Calu3 (cell line): ENCODE measurements around the gene CCDC102A. TPM values are rescaled to one million over a fixed set of nuclear protein-coding genes. Genes with fewer than 3 reads are reported as not detected.

Experiments
- BruUV-seq: library from RNA; stranded (reverse); fragments of 400-500 nt; replicated peaks from 2 replicates; lab custom pipeline; 2021; lab: Mats Ljungman, UMichigan
- CTCF ChIA-PET: fragments of 300-600 bp; sonication (Branson Sonifier 250); formaldehyde crosslinking; loops from one replicate; lab custom pipeline; 2022; ENCODE audit warnings: antibody characterized with exemption; lab: Charles Lee
- DNase-seq: peaks from one replicate; pipeline ENCODE4 v3.0.0; 2022
- H3K27ac Mint-ChIP-seq: one replicate; pipeline ENCODE4 v1.8.0; 2022; ENCODE audit warnings: mixed read lengths; ENCODE audit not compliant: unreplicated experiment
- H3K27me3 Mint-ChIP-seq: one replicate; pipeline ENCODE4 v1.8.0; 2022; ENCODE audit warnings: mixed read lengths; ENCODE audit not compliant: unreplicated experiment
- H3K36me3 Mint-ChIP-seq: one replicate; pipeline ENCODE4 v1.8.0; 2022; ENCODE audit warnings: mild to moderate bottlenecking, moderate library complexity, mixed read lengths; ENCODE audit not compliant: insufficient read depth, unreplicated experiment
- H3K4me1 Mint-ChIP-seq: one replicate; pipeline ENCODE4 v1.8.0; 2022; ENCODE audit warnings: mild to moderate bottlenecking, low read depth, mixed read lengths; ENCODE audit not compliant: unreplicated experiment
- H3K4me3 Mint-ChIP-seq: one replicate; pipeline ENCODE4 v1.8.0; 2022; ENCODE audit warnings: mild to moderate bottlenecking, low read depth, moderate library complexity, mixed read lengths; ENCODE audit not compliant: unreplicated experiment
- H3K9me3 Mint-ChIP-seq: one replicate; pipeline ENCODE4 v1.8.0; 2022; ENCODE audit warnings: low read depth, mixed read lengths; ENCODE audit not compliant: unreplicated experiment
- intact Hi-C: fragments of 100-400 bp; cut with micrococcal nuclease; formaldehyde crosslinking; loops from one replicate; pipeline ENCODE4 v1.10.0; 2022; ENCODE audit not compliant: unreplicated experiment
- total RNA-seq: library from RNA; stranded (reverse); gene quantifications from 2 replicates; pipeline ENCODE4 v1.2.3, GENCODE V29; 2022
- TF ChIP-seq, protein P1 (sequence below): fragments of 200-600 bp; IDR thresholded peaks from one replicate; pipeline ENCODE4 v1.8.0; 2022; ENCODE audit warnings: antibody characterized with exemption; ENCODE audit not compliant: unreplicated experiment

CCDC102A gene
- total RNA-seq, 1 experiment from 2014 or later, result 6.8 TPM

DNA sequence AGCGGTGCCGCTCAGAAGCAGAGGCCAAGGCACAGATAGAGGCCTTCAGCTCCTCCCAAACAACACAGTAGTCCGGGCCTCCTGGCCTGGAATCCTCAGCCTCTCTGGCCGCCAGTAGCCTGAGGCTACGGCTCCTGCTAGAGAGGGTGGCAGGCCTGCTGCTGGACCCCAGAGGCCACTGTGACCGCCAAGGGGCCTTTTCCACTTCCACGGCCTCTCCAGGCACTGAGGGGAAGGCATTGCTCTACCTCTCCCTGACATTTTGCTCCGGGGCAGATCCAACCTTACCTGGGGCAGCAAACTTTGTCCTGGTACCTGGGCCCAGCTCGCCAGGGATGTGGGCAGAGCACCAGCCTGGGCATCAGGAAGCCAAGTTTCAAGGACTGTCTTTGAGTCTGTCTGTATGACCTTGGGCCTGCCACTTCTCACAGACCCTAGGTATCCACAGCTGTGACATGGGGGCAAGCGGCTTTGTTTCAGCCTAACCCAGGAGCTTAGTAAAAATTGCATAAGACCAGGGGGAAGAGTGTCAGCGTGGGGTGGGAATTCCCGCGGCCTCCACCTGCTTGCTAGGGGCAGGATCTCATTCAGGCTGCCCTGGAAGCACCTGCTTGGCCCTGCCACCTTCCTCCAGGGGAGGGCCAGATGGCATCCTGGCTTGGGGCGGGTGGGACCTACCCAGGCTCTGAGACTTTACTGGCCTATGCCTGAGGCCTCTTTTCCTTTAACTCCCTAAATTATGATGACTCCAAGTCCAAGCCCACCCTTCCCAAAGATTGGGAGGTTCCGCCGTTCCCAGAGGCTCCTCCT, 39.3 kb upstream of the CCDC102A start:
- Mint-ChIP-seq H3K36me3 (peaks cover 4% of the 10 kb centered on the region), H3K27me3 (peaks cover 35% of the 10 kb centered on the region), H3K9me3 (no peaks in the 10 kb centered on the region), H3K4me3 (no peak overlapping the region), H3K27ac (no peak overlapping the region), H3K4me1 (peaks cover 8% of the 10 kb centered on the region)
- CTCF ChIA-PET, result interaction anchor here (0.6 to 1.9 kb wide), 8 partner anchors 16 to 679 kb away, joined by 3 to 12 read pairs (median 4); no protein-coding TSS in a partner anchor
- no peak for DNase-seq
- intact Hi-C loops, result loop anchor here (1.0 kb wide), 3 partner anchors 74 to 426 kb away; partner anchors contain the start of gene USB1
- TF ChIP-seq, protein P1, sequence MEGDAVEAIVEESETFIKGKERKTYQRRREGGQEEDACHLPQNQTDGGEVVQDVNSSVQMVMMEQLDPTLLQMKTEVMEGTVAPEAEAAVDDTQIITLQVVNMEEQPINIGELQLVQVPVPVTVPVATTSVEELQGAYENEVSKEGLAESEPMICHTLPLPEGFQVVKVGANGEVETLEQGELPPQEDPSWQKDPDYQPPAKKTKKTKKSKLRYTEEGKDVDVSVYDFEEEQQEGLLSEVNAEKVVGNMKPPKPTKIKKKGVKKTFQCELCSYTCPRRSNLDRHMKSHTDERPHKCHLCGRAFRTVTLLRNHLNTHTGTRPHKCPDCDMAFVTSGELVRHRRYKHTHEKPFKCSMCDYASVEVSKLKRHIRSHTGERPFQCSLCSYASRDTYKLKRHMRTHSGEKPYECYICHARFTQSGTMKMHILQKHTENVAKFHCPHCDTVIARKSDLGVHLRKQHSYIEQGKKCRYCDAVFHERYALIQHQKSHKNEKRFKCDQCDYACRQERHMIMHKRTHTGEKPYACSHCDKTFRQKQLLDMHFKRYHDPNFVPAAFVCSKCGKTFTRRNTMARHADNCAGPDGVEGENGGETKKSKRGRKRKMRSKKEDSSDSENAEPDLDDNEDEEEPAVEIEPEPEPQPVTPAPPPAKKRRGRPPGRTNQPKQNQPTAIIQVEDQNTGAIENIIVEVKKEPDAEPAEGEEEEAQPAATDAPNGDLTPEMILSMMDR, result no peak
- no TSS peak for BruUV-seq

DNA sequence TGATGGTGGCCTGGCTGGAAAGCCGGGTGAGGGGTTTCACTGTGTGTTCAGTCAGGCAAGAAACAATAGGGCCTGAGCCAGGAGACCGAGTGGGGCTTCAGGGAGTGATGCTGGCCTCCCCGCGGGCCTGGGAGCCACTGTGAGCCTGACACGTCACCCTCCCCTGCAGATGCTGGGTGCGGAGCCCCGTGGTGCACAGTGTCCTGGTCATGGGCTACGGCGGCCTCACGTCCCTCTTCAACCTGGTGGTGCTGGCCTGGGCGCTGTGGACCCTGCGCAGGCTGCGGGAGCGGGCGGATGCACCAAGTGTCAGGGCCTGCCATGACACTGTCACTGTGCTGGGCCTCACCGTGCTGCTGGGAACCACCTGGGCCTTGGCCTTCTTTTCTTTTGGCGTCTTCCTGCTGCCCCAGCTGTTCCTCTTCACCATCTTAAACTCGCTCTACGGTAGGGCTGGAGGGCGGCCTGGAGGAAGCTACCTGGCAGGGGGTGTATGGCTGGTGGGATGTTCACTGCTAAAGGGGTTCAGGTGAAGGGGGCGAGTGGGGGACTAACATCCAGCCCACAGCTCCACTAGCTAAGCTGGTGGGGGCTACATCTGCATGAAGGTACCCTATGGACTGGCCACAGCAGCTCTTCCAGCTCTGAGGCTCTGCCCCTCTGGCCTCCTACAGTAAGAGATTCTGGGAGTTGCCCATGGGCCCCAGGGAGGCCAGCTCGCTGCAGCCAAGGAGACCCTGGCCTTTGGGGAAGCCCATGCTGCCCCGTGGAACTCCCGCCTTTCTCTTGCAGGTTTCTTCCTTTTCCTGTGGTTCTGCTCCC, 38.5 kb upstream of the CCDC102A start:
- Mint-ChIP-seq H3K27ac (no peak overlapping the region), H3K36me3 (peaks cover 4% of the 10 kb centered on the region), H3K4me1 (peaks cover 8% of the 10 kb centered on the region), H3K9me3 (peaks cover 3% of the 10 kb centered on the region), H3K27me3 (peaks cover 38% of the 10 kb centered on the region), H3K4me3 (no peak overlapping the region)
- intact Hi-C loops, result no loop called here
- TF ChIP-seq, protein P1, result no peak
- no TSS peak for BruUV-seq
- DNase-seq, result no peak
- CTCF ChIA-PET, result interaction anchor here (1.1 to 1.9 kb wide), 4 partner anchors 16 to 162 kb away, joined by 3 to 12 read pairs (median 6); no protein-coding TSS in a partner anchor

DNA sequence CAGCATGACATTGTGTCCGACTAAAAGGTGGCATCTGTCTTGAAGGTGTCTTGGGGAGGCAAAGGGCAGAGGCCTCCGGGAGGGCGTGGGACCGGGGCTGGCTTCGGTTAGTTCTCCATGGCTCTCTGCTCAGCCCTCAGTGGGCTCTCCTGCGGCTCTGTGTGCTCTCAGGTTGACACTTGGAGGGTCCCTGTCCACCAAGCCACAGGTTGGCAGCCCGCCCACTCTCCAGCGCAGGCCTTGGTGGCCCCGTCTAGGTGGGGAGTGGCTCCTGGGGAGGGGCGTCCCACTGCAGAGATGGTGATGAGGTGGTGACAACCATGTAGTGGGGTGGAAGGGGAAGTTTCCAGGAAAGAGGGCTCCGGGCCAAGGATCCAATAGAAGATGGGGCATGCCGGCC, 37.7 kb upstream of the CCDC102A start:
- H3K4me1 Mint-ChIP-seq, result peaks cover 6% of the 10 kb centered on the region
- intact Hi-C loops, result no loop called here
- peaks cover 38% of the 10 kb centered on the region for H3K27me3 Mint-ChIP-seq
- H3K9me3 Mint-ChIP-seq, result peaks cover 9% of the 10 kb centered on the region
- no peak overlapping the region for H3K4me3 Mint-ChIP-seq
- CTCF ChIA-PET, result interaction anchor here (1.1 kb wide), 1 partner anchor 162 kb away, joined by 4 read pairs; no protein-coding TSS in a partner anchor
- DNase-seq, result no peak
- TF ChIP-seq, protein P1, result no peak
- H3K27ac Mint-ChIP-seq, result no peak overlapping the region
- BruUV-seq, result no TSS peak
- H3K36me3 Mint-ChIP-seq, result peaks cover 4% of the 10 kb centered on the region

DNA sequence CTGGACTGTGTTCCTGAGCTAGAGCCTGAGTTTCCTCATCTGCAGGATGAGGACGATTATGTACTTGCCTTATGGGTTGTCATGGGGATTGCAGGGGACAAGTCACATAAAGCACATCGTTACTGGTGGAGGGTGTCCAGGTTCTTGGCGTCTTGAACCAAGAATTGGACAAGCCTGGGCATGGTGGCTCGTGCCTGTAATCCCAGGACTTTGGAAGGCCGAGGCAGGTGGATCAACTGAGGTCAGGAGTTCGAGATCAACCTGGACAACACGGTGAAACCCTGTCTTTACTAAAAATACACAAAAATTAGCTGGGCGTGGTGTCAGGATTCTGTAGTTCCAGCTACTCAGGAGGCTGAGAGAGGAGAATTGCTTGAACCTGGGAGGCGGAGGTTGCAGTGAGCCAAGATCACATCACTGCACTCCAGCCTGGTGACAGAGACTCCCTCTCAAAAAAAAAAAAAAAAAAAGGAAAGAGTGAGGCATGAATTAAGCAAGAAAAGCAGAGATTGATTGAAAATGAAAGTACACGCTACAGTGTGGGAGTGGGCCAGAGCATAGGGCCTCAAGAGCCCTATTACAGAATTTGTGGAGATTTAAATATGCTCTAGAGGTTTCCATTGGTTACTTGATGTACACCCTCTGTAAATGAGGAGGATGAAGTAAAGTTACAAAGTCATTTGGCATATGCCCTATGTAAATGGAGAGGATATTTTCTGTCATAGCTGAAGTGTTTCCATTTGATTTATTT, 36.8 kb upstream of the CCDC102A start:
- Mint-ChIP-seq H3K27me3 (peaks cover 38% of the 10 kb centered on the region), H3K27ac (no peak overlapping the region), H3K4me1 (no peaks in the 10 kb centered on the region), H3K9me3 (peaks cover 9% of the 10 kb centered on the region), H3K4me3 (no peak overlapping the region), H3K36me3 (peaks cover 4% of the 10 kb centered on the region)
- no TSS peak for BruUV-seq
- TF ChIP-seq, protein P1, result no peak
- DNase-seq, result no peak
- CTCF ChIA-PET, result interaction anchor here (0.6 to 1.1 kb wide), 3 partner anchors 43 to 385 kb away, joined by 3 to 4 read pairs (median 4); no protein-coding TSS in a partner anchor
- intact Hi-C loops, result no loop called here
